Progenitor cell of endocrine pancreas (in vitro differentiated cells): Measurements from ENCODE around the gene IQCE. TPM values are rescaled to one million over a fixed set of nuclear protein-coding genes. Genes with fewer than 3 reads are reported as not detected.

ENCODE experiments used
- DNase-seq: peaks from one replicate; pipeline ENCODE4 v3.0.0; 2021; ENCODE audit warnings: low spot score; ENCODE audit not compliant: unreplicated experiment
- H3K27ac Mint-ChIP-seq: 2 replicates; pipeline ENCODE4 v1.8.0; 2021; ENCODE audit warnings: mild to moderate bottlenecking, moderate library complexity, mixed read lengths
- H3K27me3 Mint-ChIP-seq: 2 replicates; pipeline ENCODE4 v1.8.0; 2021; ENCODE audit warnings: mixed read lengths
- H3K36me3 Mint-ChIP-seq: 2 replicates; pipeline ENCODE4 v1.8.0; 2022; ENCODE audit warnings: mixed read lengths; ENCODE audit not compliant: insufficient read depth
- H3K4me1 Mint-ChIP-seq: 2 replicates; pipeline ENCODE4 v1.8.0; 2021; ENCODE audit warnings: low read depth, mixed read lengths
- H3K4me3 Mint-ChIP-seq: 2 replicates; pipeline ENCODE4 v1.8.0; 2021; ENCODE audit warnings: low read depth, mild to moderate bottlenecking, moderate library complexity, mixed read lengths
- H3K9me3 Mint-ChIP-seq: 2 replicates; pipeline ENCODE4 v1.8.0; 2021; ENCODE audit warnings: low read depth, mixed read lengths
- CTCF ChIP-seq: fragments of 200-600 bp; sonication (generic); IDR thresholded peaks from one replicate; pipeline ENCODE4 v1.5.0; 2021; ENCODE audit warnings: antibody characterized with exemption, mild to moderate bottlenecking; ENCODE audit not compliant: unreplicated experiment
- total RNA-seq: library from RNA; stranded (reverse); gene quantifications from 2 replicates; pipeline ENCODE4 v1.2.1, GENCODE V29; 2021

The IQCE gene
- total RNA-seq, 1 donor from 2014 or later: 32.5 TPM

- TF ChIP-seq CTCF: no peak
- H3K27ac Mint-ChIP-seq: peak overlapping the region; percentile 81
- H3K36me3 Mint-ChIP-seq: no peaks in the 10 kb centered on the region
- H3K9me3 Mint-ChIP-seq: no peaks in the 10 kb centered on the region
- no peak for DNase-seq
- H3K27me3 Mint-ChIP-seq: peaks cover 10% of the 10 kb centered on the region
- no peak overlapping the region for H3K4me3 Mint-ChIP-seq
- H3K4me1 Mint-ChIP-seq: peaks cover 16% of the 10 kb centered on the region
Observed at GRCh38 chr7:2525658-2526630, 32.8 kb upstream of the IQCE start.

DNA sequence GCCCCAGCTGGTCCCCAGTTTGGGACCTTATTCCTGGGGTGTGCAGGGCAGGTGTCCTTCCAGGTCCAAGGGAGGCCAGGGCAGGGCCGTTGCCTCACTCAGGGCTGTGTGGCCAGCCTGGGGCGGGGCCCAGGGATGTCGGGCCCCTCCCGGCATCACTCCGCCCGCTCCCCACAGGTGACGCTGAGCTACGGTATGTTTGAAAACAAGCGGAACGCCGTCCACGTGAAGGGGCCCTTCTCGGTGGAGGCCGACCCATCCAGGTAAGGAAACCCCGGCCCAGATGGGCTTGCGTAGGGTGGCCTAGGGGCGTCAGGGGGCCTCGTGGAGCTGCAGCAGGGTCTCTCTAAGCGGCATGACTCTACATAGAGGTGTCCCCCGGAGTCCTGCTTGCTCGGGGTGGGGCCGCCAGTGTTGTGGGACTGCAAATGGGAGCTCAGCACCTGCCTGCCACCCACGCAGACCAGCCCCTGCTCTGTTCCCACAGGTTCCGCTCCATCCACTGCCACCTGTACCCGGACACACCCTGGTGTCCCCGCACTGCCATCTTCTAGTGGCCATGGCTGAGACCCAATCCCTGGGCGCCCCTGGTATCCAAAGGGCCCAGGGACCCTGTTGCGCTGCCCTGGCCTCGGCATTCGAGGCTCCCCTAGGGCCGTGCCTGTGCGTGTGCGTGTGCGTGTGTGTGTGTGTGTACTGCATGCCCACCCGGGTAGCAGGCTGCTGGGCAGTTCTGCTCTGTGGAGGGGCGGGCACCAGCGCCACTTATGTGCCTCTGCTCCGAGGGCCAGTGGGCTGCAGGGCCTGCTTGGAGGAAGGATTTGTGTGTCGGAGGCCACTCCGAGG lies 31.9 kb upstream of the IQCE start:
- H3K9me3 Mint-ChIP-seq: no peaks in the 10 kb centered on the region
- H3K27ac Mint-ChIP-seq: no peak overlapping the region
- H3K27me3 Mint-ChIP-seq: peaks cover 6% of the 10 kb centered on the region
- DNase-seq: no peak
- H3K36me3 Mint-ChIP-seq: no peaks in the 10 kb centered on the region
- TF ChIP-seq CTCF: no peak
- H3K4me3 Mint-ChIP-seq: no peak overlapping the region
- H3K4me1 Mint-ChIP-seq: peaks cover 12% of the 10 kb centered on the region

- Mint-ChIP-seq H3K27ac (no peak overlapping the region), H3K27me3 (peaks cover 2% of the 10 kb centered on the region), H3K9me3 (no peaks in the 10 kb centered on the region), H3K4me3 (no peak overlapping the region), H3K4me1 (peaks cover 11% of the 10 kb centered on the region), H3K36me3 (no peaks in the 10 kb centered on the region)
- no peak for TF ChIP-seq CTCF
- DNase-seq: no peak
Observed at GRCh38 chr7:2527505-2528467, 31.0 kb upstream of the IQCE start.

DNA sequence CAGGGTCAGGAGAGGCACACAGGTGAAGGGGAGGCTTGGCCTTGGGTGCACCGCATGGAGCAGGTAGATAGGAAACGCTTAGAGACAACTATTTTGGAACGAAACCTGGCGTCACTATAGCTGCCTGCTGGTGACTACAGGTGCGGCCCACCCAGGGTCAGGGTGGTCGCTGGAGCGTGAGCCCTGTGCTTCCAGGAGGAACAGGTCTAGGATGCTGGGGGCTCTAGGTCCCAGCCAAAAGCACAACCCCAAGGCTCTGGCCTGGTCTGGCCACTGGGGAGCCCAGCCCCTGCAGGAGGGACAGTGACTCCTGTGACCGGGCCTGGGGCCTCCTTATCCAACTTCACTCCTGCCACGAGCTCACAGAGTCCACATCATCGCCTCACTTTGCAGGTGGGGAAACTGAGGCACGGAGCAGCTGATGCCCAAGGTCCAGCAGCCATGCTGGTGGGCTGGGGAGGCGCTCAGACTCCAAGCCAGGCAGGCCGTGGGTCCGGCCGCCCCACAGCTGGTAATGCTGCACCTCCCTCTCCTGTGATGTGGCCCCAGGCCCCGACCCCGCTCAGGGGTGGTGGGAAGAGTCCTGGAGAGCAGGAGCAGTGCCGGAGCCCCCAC lies 30.2 kb upstream of the IQCE start:
- Mint-ChIP-seq H3K4me3 (no peak overlapping the region), H3K36me3 (peaks cover under 1% of the 10 kb centered on the region)

More for the DNA sequence above, 30.2 kb upstream of the IQCE start:
- H3K27ac Mint-ChIP-seq: no peak overlapping the region
- H3K4me1 Mint-ChIP-seq: peaks cover 7% of the 10 kb centered on the region
- TF ChIP-seq CTCF: no peak
- no peaks in the 10 kb centered on the region for H3K9me3 Mint-ChIP-seq
- H3K27me3 Mint-ChIP-seq: no peaks in the 10 kb centered on the region
- DNase-seq: no peak
